ENCODE data around the gene FSHR. TPM values are rescaled to one million over a fixed set of nuclear protein-coding genes. Genes with fewer than 3 reads are reported as not detected.

FSHR gene
- polyA plus RNA-seq, 1 experiment: not detected

GRCh38 chr2:48940606-48941005 is 213.7 kb downstream of the FSHR start:
- ChIA-PET CTCF (no interaction called here), POLR2A (no interaction called here)
- H3K36me3 ChIP-seq (ENCODE audit: control insufficient read depth, insufficient read depth, low read length): no peaks in the 10 kb centered on the region
- H3K27me3 ChIP-seq (ENCODE audit: control insufficient read depth, insufficient read depth, low read length): no peaks in the 10 kb centered on the region
- H3K4me3 ChIP-seq (ENCODE audit: low read depth, low read length): no peak overlapping the region
- no peak for DNase-seq (ENCODE audit: low read depth)
- no peak for TF ChIP-seq CTCF (IDR thresholded peaks at IDR 0.05; ENCODE audit: insufficient read depth, low read depth, low read length)

- DNase-seq (ENCODE audit: low read depth): no peak
- no peaks in the 10 kb centered on the region for H3K27me3 ChIP-seq (ENCODE audit: control insufficient read depth, insufficient read depth, low read length)
- ChIA-PET CTCF (no interaction called here), POLR2A (no interaction called here)
- no peaks in the 10 kb centered on the region for H3K36me3 ChIP-seq (ENCODE audit: control insufficient read depth, insufficient read depth, low read length)
- no peak for TF ChIP-seq CTCF (IDR thresholded peaks at IDR 0.05; ENCODE audit: insufficient read depth, low read depth, low read length)
- H3K4me3 ChIP-seq (ENCODE audit: low read depth, low read length): no peak overlapping the region
Observed at GRCh38 chr2:48939232-48939631, 215.1 kb downstream of the FSHR start.

GRCh38 chr2:48938231-48938630 is 216.1 kb downstream of the FSHR start:
- Histone ChIP-seq H3K36me3 (ENCODE audit: control insufficient read depth, insufficient read depth, low read length) (no peaks in the 10 kb centered on the region), H3K4me3 (ENCODE audit: low read depth, low read length) (no peak overlapping the region), H3K27me3 (ENCODE audit: control insufficient read depth, insufficient read depth, low read length) (no peaks in the 10 kb centered on the region)
- DNase-seq (ENCODE audit: low read depth): no peak
- CTCF ChIA-PET: no interaction called here
- POLR2A ChIA-PET: no interaction called here
- no peak for TF ChIP-seq CTCF (IDR thresholded peaks at IDR 0.05; ENCODE audit: insufficient read depth, low read depth, low read length)

- CTCF ChIA-PET: no interaction called here
- no peak for TF ChIP-seq CTCF (IDR thresholded peaks at IDR 0.05; ENCODE audit: insufficient read depth, low read depth, low read length)
- H3K4me3 ChIP-seq (ENCODE audit: low read depth, low read length): no peak overlapping the region
- POLR2A ChIA-PET: no interaction called here
- no peaks in the 10 kb centered on the region for H3K36me3 ChIP-seq (ENCODE audit: control insufficient read depth, insufficient read depth, low read length)
- no peaks in the 10 kb centered on the region for H3K27me3 ChIP-seq (ENCODE audit: control insufficient read depth, insufficient read depth, low read length)
- DNase-seq (ENCODE audit: low read depth): no peak
Observed at GRCh38 chr2:48934807-48935206, 219.5 kb downstream of the FSHR start.

- Histone ChIP-seq H3K36me3 (ENCODE audit: control insufficient read depth, insufficient read depth, low read length) (no peaks in the 10 kb centered on the region), H3K4me3 (ENCODE audit: low read depth, low read length) (no peak overlapping the region), H3K27me3 (ENCODE audit: control insufficient read depth, insufficient read depth, low read length) (no peaks in the 10 kb centered on the region)
- TF ChIP-seq CTCF (IDR thresholded peaks at IDR 0.05; ENCODE audit: insufficient read depth, low read depth, low read length): no peak
- DNase-seq (ENCODE audit: low read depth): no peak
- CTCF ChIA-PET: no interaction called here
- POLR2A ChIA-PET: no interaction called here
Observed at GRCh38 chr2:48933828-48934497, 220.4 kb downstream of the FSHR start.

Data from BJ (cell line).